ENCODE data around the gene ZNF526.

DNA sequence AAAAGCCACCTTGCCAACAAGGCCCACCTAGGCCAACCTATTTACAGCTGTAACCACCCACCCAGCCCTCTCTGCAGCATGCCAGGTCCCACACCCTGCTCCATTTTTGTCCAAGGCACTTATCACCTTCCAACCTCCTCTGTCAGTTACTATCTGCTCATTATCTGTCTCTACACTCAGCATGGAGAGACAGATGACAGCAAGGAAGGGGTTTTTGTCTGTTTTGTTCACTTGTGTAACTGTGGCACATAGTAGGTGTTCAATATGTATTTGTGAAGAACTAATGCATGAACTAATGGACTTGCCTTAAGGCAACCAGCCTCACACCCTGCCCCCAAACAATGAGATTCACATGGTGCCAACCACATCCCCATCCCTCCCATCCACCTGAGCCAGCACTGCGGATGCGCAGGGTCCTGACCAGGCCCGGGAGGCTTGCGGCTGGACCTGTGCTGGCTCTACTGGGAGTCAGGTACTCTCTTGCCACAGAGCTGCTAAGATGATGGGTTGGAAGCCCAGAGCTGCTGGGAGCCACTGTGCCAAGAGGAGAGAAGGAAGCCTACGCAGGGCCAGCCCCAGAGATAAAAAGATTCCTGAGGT is 19.9 kb upstream of the ZNF526 start:
- TF ChIP-seq, protein P1, sequence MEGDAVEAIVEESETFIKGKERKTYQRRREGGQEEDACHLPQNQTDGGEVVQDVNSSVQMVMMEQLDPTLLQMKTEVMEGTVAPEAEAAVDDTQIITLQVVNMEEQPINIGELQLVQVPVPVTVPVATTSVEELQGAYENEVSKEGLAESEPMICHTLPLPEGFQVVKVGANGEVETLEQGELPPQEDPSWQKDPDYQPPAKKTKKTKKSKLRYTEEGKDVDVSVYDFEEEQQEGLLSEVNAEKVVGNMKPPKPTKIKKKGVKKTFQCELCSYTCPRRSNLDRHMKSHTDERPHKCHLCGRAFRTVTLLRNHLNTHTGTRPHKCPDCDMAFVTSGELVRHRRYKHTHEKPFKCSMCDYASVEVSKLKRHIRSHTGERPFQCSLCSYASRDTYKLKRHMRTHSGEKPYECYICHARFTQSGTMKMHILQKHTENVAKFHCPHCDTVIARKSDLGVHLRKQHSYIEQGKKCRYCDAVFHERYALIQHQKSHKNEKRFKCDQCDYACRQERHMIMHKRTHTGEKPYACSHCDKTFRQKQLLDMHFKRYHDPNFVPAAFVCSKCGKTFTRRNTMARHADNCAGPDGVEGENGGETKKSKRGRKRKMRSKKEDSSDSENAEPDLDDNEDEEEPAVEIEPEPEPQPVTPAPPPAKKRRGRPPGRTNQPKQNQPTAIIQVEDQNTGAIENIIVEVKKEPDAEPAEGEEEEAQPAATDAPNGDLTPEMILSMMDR (conservative IDR thresholded peaks at IDR 0.05; ENCODE audit: low read length), result no peak
- no peak for TF ChIP-seq EZH2phosphoT487 (IDR thresholded peaks at IDR 0.05; ENCODE audit: borderline replicate concordance)

All from Loucy (cell line).